Measurements from ENCODE around the gene CXCL1. TPM values are rescaled to one million over a fixed set of nuclear protein-coding genes. Genes with fewer than 3 reads are reported as not detected.

The CXCL1 gene
- total RNA-seq, 1 donor from 2014 or later: 11.4 TPM

- Histone ChIP-seq H3K27me3 (ENCODE audit: insufficient read depth, low read length) (no peaks in the 10 kb centered on the region), H3K27ac (ENCODE audit: low read depth, low read length) (no peak overlapping the region), H3K36me3 (ENCODE audit: insufficient read depth, low read length) (no peaks in the 10 kb centered on the region), H4K20me1 (ENCODE audit: insufficient read depth, low read length) (no peaks in the 10 kb centered on the region), H3K9ac (ENCODE audit: low read length) (no peak overlapping the region), H3K4me3 (ENCODE audit: insufficient read depth, low read depth, low read length) (no peak overlapping the region), H3K4me1 (ENCODE audit: insufficient read depth, low read length) (peaks cover 8% of the 10 kb centered on the region), H3K4me2 (ENCODE audit: low read length) (no peak overlapping the region), H2AFZ (ENCODE audit: low read depth, low read length) (no peak overlapping the region), H3K9me3 (ENCODE audit: insufficient read depth, low read depth, low read length) (peaks cover 8% of the 10 kb centered on the region), H3K79me2 (ENCODE audit: insufficient read depth, low read length) (no peaks in the 10 kb centered on the region)
- H3K4me3 Mint-ChIP-seq (ENCODE audit: unreplicated experiment): no peak overlapping the region
- no peaks in the 10 kb centered on the region for H3K27me3 Mint-ChIP-seq (ENCODE audit: low read depth, unreplicated experiment)
- FAIRE-seq: no peak
- peaks cover 27% of the 10 kb centered on the region for H3K4me1 Mint-ChIP-seq (ENCODE audit: low read depth, unreplicated experiment)
- no peak for TF ChIP-seq EZH2 (IDR thresholded peaks at IDR 0.05; ENCODE audit: insufficient read depth, low read length)
- TF ChIP-seq CTCF (IDR thresholded peaks at IDR 0.05; ENCODE audit: insufficient read depth, low read depth, low read length): no peak
- no peak overlapping the region for H3K27ac Mint-ChIP-seq (ENCODE audit: unreplicated experiment)
- DNase-seq (ENCODE audit: low read depth): no peak
- H3K36me3 Mint-ChIP-seq (ENCODE audit: low read depth, unreplicated experiment): no peaks in the 10 kb centered on the region
- peaks cover 10% of the 10 kb centered on the region for H3K9me3 Mint-ChIP-seq (ENCODE audit: unreplicated experiment)
These were observed 13.8 kb upstream of the CXCL1 start for GRCh38 chr4:73855406-73855805.

GRCh38 chr4:73856518-73856917 lies 12.7 kb upstream of the CXCL1 start:
- TF ChIP-seq CTCF (IDR thresholded peaks at IDR 0.05; ENCODE audit: insufficient read depth, low read depth, low read length) (no peak), EZH2 (IDR thresholded peaks at IDR 0.05; ENCODE audit: insufficient read depth, low read length) (no peak)
- Mint-ChIP-seq H3K4me1 (ENCODE audit: low read depth, unreplicated experiment) (peaks cover 29% of the 10 kb centered on the region), H3K36me3 (ENCODE audit: low read depth, unreplicated experiment) (no peaks in the 10 kb centered on the region), H3K27me3 (ENCODE audit: low read depth, unreplicated experiment) (no peaks in the 10 kb centered on the region), H3K27ac (ENCODE audit: unreplicated experiment) (no peak overlapping the region), H3K4me3 (ENCODE audit: unreplicated experiment) (no peak overlapping the region), H3K9me3 (ENCODE audit: unreplicated experiment) (peaks cover 10% of the 10 kb centered on the region)
- H3K27ac ChIP-seq (ENCODE audit: low read depth, low read length): no peak overlapping the region
- no peak overlapping the region for H3K4me2 ChIP-seq (ENCODE audit: low read length)
- FAIRE-seq (peak; percentile 50), DNase-seq (ENCODE audit: low read depth) (peak; percentile 70)
- H3K9ac ChIP-seq (ENCODE audit: low read length): no peak overlapping the region
- H3K36me3 ChIP-seq (ENCODE audit: insufficient read depth, low read length): no peaks in the 10 kb centered on the region
- no peak overlapping the region for H3K4me3 ChIP-seq (ENCODE audit: insufficient read depth, low read depth, low read length)
- no peaks in the 10 kb centered on the region for H3K27me3 ChIP-seq (ENCODE audit: insufficient read depth, low read length)
- H2AFZ ChIP-seq (ENCODE audit: low read depth, low read length): no peak overlapping the region
- H3K4me1 ChIP-seq (ENCODE audit: insufficient read depth, low read length): peaks cover 8% of the 10 kb centered on the region
- peaks cover 8% of the 10 kb centered on the region for H3K9me3 ChIP-seq (ENCODE audit: insufficient read depth, low read depth, low read length)
- H4K20me1 ChIP-seq (ENCODE audit: insufficient read depth, low read length): no peaks in the 10 kb centered on the region
- no peaks in the 10 kb centered on the region for H3K79me2 ChIP-seq (ENCODE audit: insufficient read depth, low read length)

GRCh38 chr4:73859614-73860088 lies 9.5 kb upstream of the CXCL1 start:
- Histone ChIP-seq H2AFZ (ENCODE audit: low read depth, low read length) (no peak overlapping the region), H3K4me2 (ENCODE audit: low read length) (no peak overlapping the region), H3K27me3 (ENCODE audit: insufficient read depth, low read length) (no peaks in the 10 kb centered on the region), H3K9ac (ENCODE audit: low read length) (no peak overlapping the region), H3K4me3 (ENCODE audit: insufficient read depth, low read depth, low read length) (no peak overlapping the region), H3K79me2 (ENCODE audit: insufficient read depth, low read length) (no peaks in the 10 kb centered on the region), H4K20me1 (ENCODE audit: insufficient read depth, low read length) (no peaks in the 10 kb centered on the region), H3K36me3 (ENCODE audit: insufficient read depth, low read length) (no peaks in the 10 kb centered on the region), H3K4me1 (ENCODE audit: insufficient read depth, low read length) (peaks cover 8% of the 10 kb centered on the region), H3K27ac (ENCODE audit: low read depth, low read length) (no peak overlapping the region), H3K9me3 (ENCODE audit: insufficient read depth, low read depth, low read length) (peaks cover 8% of the 10 kb centered on the region)
- TF ChIP-seq CTCF (IDR thresholded peaks at IDR 0.05; ENCODE audit: insufficient read depth, low read depth, low read length) (no peak), EZH2 (IDR thresholded peaks at IDR 0.05; ENCODE audit: insufficient read depth, low read length) (no peak)
- FAIRE-seq (no peak), DNase-seq (ENCODE audit: low read depth) (peak; percentile 93)
- no peaks in the 10 kb centered on the region for H3K36me3 Mint-ChIP-seq (ENCODE audit: low read depth, unreplicated experiment)
- peak overlapping the region; percentile 78 for H3K27ac Mint-ChIP-seq (ENCODE audit: unreplicated experiment)
- H3K4me1 Mint-ChIP-seq (ENCODE audit: low read depth, unreplicated experiment): peaks cover 35% of the 10 kb centered on the region
- no peak overlapping the region for H3K4me3 Mint-ChIP-seq (ENCODE audit: unreplicated experiment)
- H3K9me3 Mint-ChIP-seq (ENCODE audit: unreplicated experiment): peaks cover 10% of the 10 kb centered on the region
- no peaks in the 10 kb centered on the region for H3K27me3 Mint-ChIP-seq (ENCODE audit: low read depth, unreplicated experiment)
